Ovary (tissue), 3 donors: ENCODE data around the gene LCA5.

Experiments
- CTCF ChIP-seq, 3 donors: fragments of 450-650 bp in 2 of 3; fragments of 200-600 bp in 1 of 3; IDR thresholded peaks; one replicate each; pipeline versions ENCODE4 v1.5.1 to v1.8.0; 2016 to 2022; ENCODE audit warnings: antibody characterized with exemption in 3 of 3, mild to moderate bottlenecking in 1 of 3
- POLR2A ChIP-seq: fragments of 450-650 bp; IDR thresholded peaks from one replicate; pipeline ENCODE4 v1.6.1; 2017; ENCODE audit warnings: antibody characterized with exemption, mild to moderate bottlenecking, moderate library complexity
- donor health status: DM: no; HTN: no; CAD: no.

- TF ChIP-seq CTCF (IDR thresholded peaks at IDR 0.05) (no peak), POLR2A (no peak)
These were observed 9.0 kb upstream of the LCA5 start for GRCh38 chr6:79546186-79546585.
